GM19238 (cell line): Measurements from ENCODE around the gene CTDSPL2.
"Not testable (repeated sequence)": the region's sequence is repeated elsewhere in the genome, so short reads cannot be mapped to it uniquely, and the experiment has no call there.

Experiments used
- DNase-seq: peaks from one replicate; pipeline ENCODE4 v3.0.0; 2011; ENCODE audit warnings: low spot score; ENCODE audit not compliant: insufficient read length

The CTDSPL2 gene

GRCh38 chr15:44537735-44538240, 110.4 kb downstream of the CTDSPL2 start:
- DNase-seq, result no peak

- no peak for DNase-seq
Measured at GRCh38 chr15:44541282-44541958, 114.0 kb downstream of the CTDSPL2 start.

- DNase-seq, result no peak
Measured at GRCh38 chr15:44542596-44542995, 115.2 kb downstream of the CTDSPL2 start.

- not testable (repeated sequence) for DNase-seq
Measured at GRCh38 chr15:44544745-44545144, 117.3 kb downstream of the CTDSPL2 start.

- DNase-seq, result peak; percentile 29
Measured at GRCh38 chr15:44545913-44546802, 118.7 kb downstream of the CTDSPL2 start.

GRCh38 chr15:44549152-44549551, 121.7 kb downstream of the CTDSPL2 start:
- not testable (repeated sequence) for DNase-seq

GRCh38 chr15:44550256-44550655, 122.8 kb downstream of the CTDSPL2 start:
- DNase-seq, result no peak

- no peak for DNase-seq
Measured at GRCh38 chr15:44550734-44551133, 123.3 kb downstream of the CTDSPL2 start.

GRCh38 chr15:44554934-44555723, 127.7 kb downstream of the CTDSPL2 start:
- DNase-seq, result no peak

- not testable (repeated sequence) for DNase-seq
Measured at GRCh38 chr15:44560926-44561325, 133.5 kb downstream of the CTDSPL2 start.

GRCh38 chr15:44565387-44566154, 138.1 kb downstream of the CTDSPL2 start:
- no peak for DNase-seq

- no peak for DNase-seq
Measured at GRCh38 chr15:44566155-44566540, 138.7 kb downstream of the CTDSPL2 start.

- no peak for DNase-seq
Measured at GRCh38 chr15:44568338-44568737, 140.9 kb downstream of the CTDSPL2 start.

- DNase-seq, result no peak
Measured at GRCh38 chr15:44569316-44569715, 141.9 kb downstream of the CTDSPL2 start.

- no peak for DNase-seq
Measured at GRCh38 chr15:44570361-44570760, 142.9 kb downstream of the CTDSPL2 start.

GRCh38 chr15:44573386-44573785, 146.0 kb downstream of the CTDSPL2 start:
- DNase-seq, result no peak

- DNase-seq, result no peak
Measured at GRCh38 chr15:44574734-44575133, 147.3 kb downstream of the CTDSPL2 start.
